ENCODE measurements around the gene DEDD2. TPM values are rescaled to one million over a fixed set of nuclear protein-coding genes. Genes with fewer than 3 reads are reported as not detected.
"Not testable (repeated sequence)": the region's sequence is repeated elsewhere in the genome, so short reads cannot be mapped to it uniquely, and the experiment has no call there.

The DEDD2 gene
- 26.1 and 29.0 TPM in 2 replicates for total RNA-seq

DNA sequence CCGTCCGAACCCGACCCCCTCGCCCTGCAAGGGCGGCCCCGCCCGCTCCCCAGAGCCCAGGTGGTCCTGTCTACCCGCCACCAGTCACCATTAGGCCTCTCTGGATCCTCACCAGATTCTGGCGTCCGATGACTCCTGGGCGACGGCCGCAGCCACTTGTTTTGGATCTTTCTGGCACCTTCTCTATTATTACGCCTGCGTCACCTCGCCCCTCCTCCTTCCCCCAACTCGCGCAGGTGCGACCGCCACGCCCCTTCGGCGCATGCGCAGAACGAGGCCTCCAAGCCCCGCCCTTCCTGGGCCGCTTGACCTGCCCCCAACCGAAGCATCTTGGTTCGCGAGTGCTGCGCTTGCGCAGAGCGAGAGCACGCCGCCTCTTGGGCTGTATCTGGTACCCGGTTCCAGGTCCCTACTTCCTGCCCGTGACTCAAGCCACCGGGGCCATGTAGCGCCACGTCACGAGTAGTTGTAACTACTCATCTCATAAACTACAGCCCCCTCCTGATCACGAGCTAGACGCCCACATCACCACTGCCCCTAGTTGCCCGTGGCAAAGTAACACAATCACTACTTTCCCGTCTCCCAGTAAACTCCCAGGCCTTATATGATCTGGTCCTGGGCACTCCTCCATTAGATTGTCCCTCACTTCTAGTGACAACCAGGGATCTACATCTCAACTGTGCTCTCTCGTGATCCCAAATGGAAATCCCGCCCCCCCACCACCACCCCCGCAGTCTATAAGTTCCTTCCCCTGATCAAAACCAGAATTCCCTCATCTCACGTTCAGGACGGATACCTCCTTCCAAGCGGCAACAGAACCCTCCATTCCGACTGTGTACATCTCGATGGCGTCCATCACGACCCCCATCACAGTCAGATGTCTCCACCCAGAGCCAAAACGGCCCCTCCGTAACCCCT, at the start of gene DEDD2:
DEDD2 (minus strand) TSS at position 158 of the 918 bp plus-strand sequence. CDS start 670 bp downstream, outside the sequence.
- intact Hi-C loops (cut with micrococcal nuclease), result loop anchor here (1.0 to 5.0 kb wide), 6 partner anchors 16 to 88 kb away; partner anchors contain the start of genes ERF and GSK3A
- Mint-ChIP-seq H3K4me3 (peak within 1 kb of the TSS; percentile 89), H3K4me1 (peaks cover 75% of the 10 kb centered on the region), H3K27ac (peak within 1 kb of the TSS; percentile 93), H3K36me3 (ENCODE audit: low read depth) (peaks cover 45% of the 10 kb centered on the region), H3K9me3 (no peaks in the 10 kb centered on the region), H3K27me3 (no peaks in the 10 kb centered on the region)
- ChIA-PET CTCF (interaction anchor here (0.7 to 1.5 kb wide), 4 partner anchors 19 to 85 kb away, joined by 3 to 5 read pairs (median 4); partner anchors contain the start of gene GSK3A), POLR2A (interaction anchor here (0.5 to 4.5 kb wide), 12 partner anchors 12 to 671 kb away, joined by 3 to 31 read pairs (median 6); partner anchors contain the start of genes CIC, GSK3A and ZNF574)
- DNase-seq, result peak; percentile 100
- ATAC-seq (ENCODE audit: low read depth), result peak; percentile 80
- TF ChIP-seq, protein P1, sequence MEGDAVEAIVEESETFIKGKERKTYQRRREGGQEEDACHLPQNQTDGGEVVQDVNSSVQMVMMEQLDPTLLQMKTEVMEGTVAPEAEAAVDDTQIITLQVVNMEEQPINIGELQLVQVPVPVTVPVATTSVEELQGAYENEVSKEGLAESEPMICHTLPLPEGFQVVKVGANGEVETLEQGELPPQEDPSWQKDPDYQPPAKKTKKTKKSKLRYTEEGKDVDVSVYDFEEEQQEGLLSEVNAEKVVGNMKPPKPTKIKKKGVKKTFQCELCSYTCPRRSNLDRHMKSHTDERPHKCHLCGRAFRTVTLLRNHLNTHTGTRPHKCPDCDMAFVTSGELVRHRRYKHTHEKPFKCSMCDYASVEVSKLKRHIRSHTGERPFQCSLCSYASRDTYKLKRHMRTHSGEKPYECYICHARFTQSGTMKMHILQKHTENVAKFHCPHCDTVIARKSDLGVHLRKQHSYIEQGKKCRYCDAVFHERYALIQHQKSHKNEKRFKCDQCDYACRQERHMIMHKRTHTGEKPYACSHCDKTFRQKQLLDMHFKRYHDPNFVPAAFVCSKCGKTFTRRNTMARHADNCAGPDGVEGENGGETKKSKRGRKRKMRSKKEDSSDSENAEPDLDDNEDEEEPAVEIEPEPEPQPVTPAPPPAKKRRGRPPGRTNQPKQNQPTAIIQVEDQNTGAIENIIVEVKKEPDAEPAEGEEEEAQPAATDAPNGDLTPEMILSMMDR (IDR thresholded peaks at IDR 0.05), result no peak

- intact Hi-C loops (cut with micrococcal nuclease); H3K4me3 Mint-ChIP-seq; H3K36me3 Mint-ChIP-seq (ENCODE audit: low read depth); CTCF ChIA-PET; DNase-seq; H3K27ac Mint-ChIP-seq; H3K9me3 Mint-ChIP-seq; ATAC-seq (ENCODE audit: low read depth); H3K27me3 Mint-ChIP-seq: not testable (repeated sequence)
- POLR2A ChIA-PET, result interaction anchor here (0.7 to 1.4 kb wide), 3 partner anchors 11 to 22 kb away, joined by 3 to 7 read pairs (median 4); no protein-coding TSS in a partner anchor
- peaks cover 31% of the 10 kb centered on the region for H3K4me1 Mint-ChIP-seq
Measured at GRCh38 chr19:42266928-42267603, 49.6 kb upstream of the DEDD2 start.

- POLR2A ChIA-PET; H3K27ac Mint-ChIP-seq; DNase-seq; intact Hi-C loops (cut with micrococcal nuclease); H3K9me3 Mint-ChIP-seq; H3K36me3 Mint-ChIP-seq (ENCODE audit: low read depth); ATAC-seq (ENCODE audit: low read depth); H3K27me3 Mint-ChIP-seq; CTCF ChIA-PET; H3K4me3 Mint-ChIP-seq: not testable (repeated sequence)
- peaks cover 26% of the 10 kb centered on the region for H3K4me1 Mint-ChIP-seq
Measured at GRCh38 chr19:42266105-42266504, 48.6 kb upstream of the DEDD2 start.

GRCh38 chr19:42261763-42262162, 44.3 kb upstream of the DEDD2 start:
- H3K27me3 Mint-ChIP-seq, result peaks cover under 1% of the 10 kb centered on the region
- H3K27ac Mint-ChIP-seq, result no peak overlapping the region
- H3K9me3 Mint-ChIP-seq, result no peaks in the 10 kb centered on the region
- DNase-seq (no peak), ATAC-seq (ENCODE audit: low read depth) (no peak)
- POLR2A ChIA-PET, result no interaction called here
- intact Hi-C loops (cut with micrococcal nuclease), result no loop called here
- no peaks in the 10 kb centered on the region for H3K36me3 Mint-ChIP-seq (ENCODE audit: low read depth)
- CTCF ChIA-PET, result no interaction called here
- TF ChIP-seq, protein P1 (IDR thresholded peaks at IDR 0.05), result no peak
- no peak overlapping the region for H3K4me3 Mint-ChIP-seq
- H3K4me1 Mint-ChIP-seq, result peaks cover under 1% of the 10 kb centered on the region

- H3K4me3 Mint-ChIP-seq; CTCF ChIA-PET; H3K27me3 Mint-ChIP-seq; H3K27ac Mint-ChIP-seq; H3K36me3 Mint-ChIP-seq (ENCODE audit: low read depth); DNase-seq; H3K4me1 Mint-ChIP-seq; ATAC-seq (ENCODE audit: low read depth); H3K9me3 Mint-ChIP-seq; intact Hi-C loops (cut with micrococcal nuclease): not testable (repeated sequence)
- POLR2A ChIA-PET, result interaction anchor here (0.6 to 1.3 kb wide), 6 partner anchors 11 to 313 kb away, joined by 3 to 11 read pairs (median 6); no protein-coding TSS in a partner anchor
Measured at GRCh38 chr19:42257842-42258241, 40.4 kb upstream of the DEDD2 start.

Data from activated B cell treated with CpG ODN at 0.5 μM for 24 hours (primary cell).